H1 (cell line): ENCODE measurements around the gene DUOXA1. TPM values are rescaled to one million over a fixed set of nuclear protein-coding genes. Genes with fewer than 3 reads are reported as not detected.

Source experiments
- BACH1 ChIP-seq: IDR thresholded peaks from 2 replicates; pipeline ENCODE4 v1.6.1; 2012; ENCODE audit warnings: low read length, improper control_type of control experiment
- CHD7 ChIP-seq: fragments of 300-600 bp; sonication (generic); IDR thresholded peaks from 2 replicates; pipeline ENCODE4 v1.7.1; 2012; ENCODE audit warnings: low read length, moderate library complexity, mild to moderate bottlenecking, inconsistent platforms; ENCODE audit not compliant: insufficient replicate concordance
- CREB1 ChIP-seq: IDR thresholded peaks from 2 replicates; pipeline ENCODE4 v1.6.1; 2012; ENCODE audit warnings: inconsistent platforms
- EZH2 ChIP-seq: fragments of 200-600 bp; sonication (generic); IDR thresholded peaks from 2 replicates; pipeline ENCODE4 v1.7.1; 2012; ENCODE audit warnings: low read depth, mild to moderate bottlenecking, moderate library complexity, low read length, inconsistent platforms; ENCODE audit not compliant: severe bottlenecking
- GABPA ChIP-seq: IDR thresholded peaks from 2 replicates; pipeline ENCODE4 v1.6.1; 2011; ENCODE audit warnings: mild to moderate bottlenecking, low read length, moderate library complexity, borderline replicate concordance; ENCODE audit not compliant: insufficient read depth
- JUN ChIP-seq: IDR thresholded peaks from 2 replicates; pipeline ENCODE4 v1.6.1; 2011; ENCODE audit warnings: low read depth, mild to moderate bottlenecking, improper control_type of control experiment, low read length
- JUND ChIP-seq: IDR thresholded peaks from 2 replicates; pipeline ENCODE4 v1.6.1; 2011; ENCODE audit warnings: mild to moderate bottlenecking, improper control_type of control experiment, low read length
- KDM1A ChIP-seq: fragments of 200-600, 300-600 bp; sonication (generic); IDR thresholded peaks from 2 replicates; pipeline ENCODE4 v1.7.1; 2016; ENCODE audit warnings: mild to moderate bottlenecking, low read length, borderline replicate concordance
- MAX ChIP-seq: IDR thresholded peaks from 2 replicates; pipeline ENCODE4 v1.6.1; 2012; ENCODE audit warnings: inconsistent platforms
- PHF8 ChIP-seq: fragments of 200-600 bp; sonication (generic); conservative IDR thresholded peaks from 2 replicates; pipeline ENCODE4 v1.7.1; 2012; ENCODE audit warnings: low read depth, mild to moderate bottlenecking, inconsistent platforms, low read length, moderate library complexity
- POU5F1 ChIP-seq: IDR thresholded peaks from 2 replicates; pipeline ENCODE4 v1.6.1; 2011; ENCODE audit warnings: low read depth, mild to moderate bottlenecking, low read length, moderate library complexity
- SIN3A ChIP-seq, 2 experiments: IDR thresholded peaks in 1 of 2; conservative IDR thresholded peaks in 1 of 2; 2 replicates each; pipeline ENCODE4 v1.6.1; 2011 to 2012; ENCODE audit warnings: low read length in 2 of 2, improper control_type of control experiment in 1 of 2, low read depth in 1 of 2, mild to moderate bottlenecking in 1 of 2
- polyA plus RNA-seq, 7 experiments: library from polyadenylated mRNA; depleted of rRNA in 3 of 7; stranded (reverse) in 5 of 7; unstranded in 2 of 7; fragments of >200 nt in 5 of 7; fragments of 200-250 nt in 2 of 7; gene quantifications; 1 replicate in 5 of 7; 2 replicates in 1 of 7; 4 replicates in 1 of 7; pipeline versions ENCODE4 v1.2.1 to v1.2.3, GENCODE V29; 2011 to 2013; ENCODE audit warnings: missing spikeins in 2 of 7, mixed read lengths in 2 of 7
- total RNA-seq: library from RNA; stranded (reverse); fragmentation: NEBNext Ultra II Directional; extraction: Animal tissue kit (Norgen Biotek cat#: 25700); gene quantifications from 2 replicates; pipeline ENCODE4 v1.2.1, GENCODE V29; 2021

Gene DUOXA1
- total and polyA plus RNA-seq, 2 of the 8 experiments (the other 6 are each of a cell fraction or from before 2014, with no cell fraction given): 0.18 TPM; not detected in 1

GRCh38 chr15:45174069-45174468 lies 44.4 kb upstream of the DUOXA1 start (continued):
- TF ChIP-seq CHD7 (no peak), CREB1 (no peak), JUND (no peak), JUN (no peak), PHF8 (no peak), EZH2 (no peak), MAX (no peak), BACH1 (no peak), KDM1A (no peak), GABPA (no peak), SIN3A (conservative IDR thresholded peaks at IDR 0.05 in 1 of 2, IDR thresholded peaks at IDR 0.05 in 1 of 2; ENCODE audit: low read depth in 1 of 2, low read length in 2 of 2) (no peak), POU5F1 (no peak)
- TF ChIP-seq, all 59 proteins: peak for 0
